Brain pericyte (primary cell): ENCODE results near the gene ZNF385B.

Experiments used
- DNase-seq: peaks from one replicate; pipeline ENCODE4 v3.0.0-alpha.2; 2012; ENCODE audit warnings: low read depth, low spot score

Gene ZNF385B

GRCh38 chr2:179746981-179747380 lies 114.4 kb downstream of the ZNF385B start:
- DNase-seq = no peak

- DNase-seq = no peak
These were observed 115.7 kb downstream of the ZNF385B start for GRCh38 chr2:179745635-179746256.

GRCh38 chr2:179744401-179744800 lies 117.0 kb downstream of the ZNF385B start:
- no peak for DNase-seq

- DNase-seq = no peak
These were observed 120.1 kb downstream of the ZNF385B start for GRCh38 chr2:179741317-179741716.

- no peak for DNase-seq
These were observed 131.4 kb downstream of the ZNF385B start for GRCh38 chr2:179729966-179730365.

GRCh38 chr2:179726461-179727180 lies 134.8 kb downstream of the ZNF385B start:
- no peak for DNase-seq

- DNase-seq = no peak
These were observed 137.0 kb downstream of the ZNF385B start for GRCh38 chr2:179724403-179724802.

- no peak for DNase-seq
These were observed 141.1 kb downstream of the ZNF385B start for GRCh38 chr2:179720173-179720772.

- no peak for DNase-seq
These were observed 145.5 kb downstream of the ZNF385B start for GRCh38 chr2:179715871-179716270.

GRCh38 chr2:179715196-179715595 lies 146.2 kb downstream of the ZNF385B start:
- no peak for DNase-seq

GRCh38 chr2:179712825-179713224 lies 148.6 kb downstream of the ZNF385B start:
- no peak for DNase-seq

GRCh38 chr2:179711375-179711774 lies 150.0 kb downstream of the ZNF385B start:
- DNase-seq = no peak

GRCh38 chr2:179703702-179704101 lies 157.7 kb downstream of the ZNF385B start:
- DNase-seq = no peak

GRCh38 chr2:179702912-179703311 lies 158.5 kb downstream of the ZNF385B start:
- DNase-seq = no peak

- DNase-seq = no peak
These were observed 159.8 kb downstream of the ZNF385B start for GRCh38 chr2:179701524-179702110.

GRCh38 chr2:179695486-179695885 lies 165.9 kb downstream of the ZNF385B start:
- no peak for DNase-seq

GRCh38 chr2:179694963-179695362 lies 166.4 kb downstream of the ZNF385B start:
- no peak for DNase-seq

- DNase-seq = no peak
These were observed 168.8 kb downstream of the ZNF385B start for GRCh38 chr2:179692610-179693009.

GRCh38 chr2:179692043-179692442 lies 169.4 kb downstream of the ZNF385B start:
- DNase-seq = no peak

- no peak for DNase-seq
These were observed 170.2 kb downstream of the ZNF385B start for GRCh38 chr2:179691235-179691634.

GRCh38 chr2:179686718-179687342 lies 174.6 kb downstream of the ZNF385B start:
- no peak for DNase-seq

GRCh38 chr2:179686069-179686468 lies 175.3 kb downstream of the ZNF385B start:
- DNase-seq = no peak
